ENCODE data around the gene GAD1.
A peak's percentile ranks its signal among the peaks of the same experiment; 100 is the strongest.

The GAD1 gene

DNA sequence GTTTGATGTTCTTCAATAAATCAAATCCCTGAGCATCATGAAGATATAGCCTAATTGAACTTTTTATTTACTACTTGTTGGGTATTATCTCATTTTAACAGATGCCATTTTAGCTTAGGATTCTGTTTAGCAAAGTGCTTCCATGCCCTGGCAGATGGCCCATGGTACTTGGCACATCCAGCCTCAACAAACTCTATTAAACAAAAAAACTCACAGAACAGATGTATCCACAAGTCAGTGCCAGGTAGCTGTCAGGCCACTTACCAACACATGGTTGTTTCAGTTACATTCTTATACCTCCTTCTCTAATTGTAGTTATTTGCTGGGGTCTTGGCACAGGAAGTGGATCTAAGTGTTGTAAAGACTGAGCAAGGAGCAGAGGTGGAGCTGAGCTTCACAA lies 29.6 kb downstream of the GAD1 start:
- no peak for DNase-seq (ENCODE audit: low spot score)

DNA sequence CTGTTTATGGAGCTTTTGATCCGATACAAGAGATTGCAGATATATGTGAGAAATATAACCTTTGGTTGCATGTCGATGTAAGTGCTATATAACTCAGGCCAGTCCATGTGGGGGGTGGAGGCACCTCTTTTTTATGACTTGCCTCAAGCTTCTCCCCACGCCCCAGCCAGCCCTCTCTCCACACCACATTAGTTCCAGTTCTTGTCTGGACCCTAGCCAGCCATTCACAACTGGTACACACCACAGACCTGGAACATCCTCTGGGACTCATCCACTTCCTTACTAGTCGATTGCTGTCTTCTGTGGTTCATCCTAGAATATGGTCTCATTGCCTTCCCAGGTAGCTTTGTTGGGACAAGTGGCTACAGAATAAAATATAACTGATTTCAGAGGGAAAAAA lies 31.0 kb downstream of the GAD1 start:
- DNase-seq (ENCODE audit: low spot score): no peak

DNA sequence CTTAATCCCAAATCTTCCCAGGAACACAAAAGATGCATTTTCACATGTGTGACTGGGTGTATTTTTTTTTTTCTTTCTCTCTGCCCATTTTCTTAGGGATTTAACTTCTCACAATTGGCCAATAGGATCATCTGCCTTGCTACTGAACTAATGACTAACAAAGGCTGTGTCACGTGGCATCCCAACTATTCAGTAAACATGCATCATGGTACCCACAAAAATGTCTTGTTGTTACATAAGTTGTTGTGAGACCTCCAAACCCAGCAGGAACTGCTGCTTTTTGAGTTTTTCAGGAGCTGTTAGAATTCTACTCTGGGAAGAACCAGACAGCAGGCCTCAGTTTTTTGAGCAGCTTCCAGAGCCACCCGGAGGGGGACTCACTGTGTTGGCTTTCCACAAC lies 31.9 kb downstream of the GAD1 start:
- no peak for DNase-seq (ENCODE audit: low spot score)

DNA sequence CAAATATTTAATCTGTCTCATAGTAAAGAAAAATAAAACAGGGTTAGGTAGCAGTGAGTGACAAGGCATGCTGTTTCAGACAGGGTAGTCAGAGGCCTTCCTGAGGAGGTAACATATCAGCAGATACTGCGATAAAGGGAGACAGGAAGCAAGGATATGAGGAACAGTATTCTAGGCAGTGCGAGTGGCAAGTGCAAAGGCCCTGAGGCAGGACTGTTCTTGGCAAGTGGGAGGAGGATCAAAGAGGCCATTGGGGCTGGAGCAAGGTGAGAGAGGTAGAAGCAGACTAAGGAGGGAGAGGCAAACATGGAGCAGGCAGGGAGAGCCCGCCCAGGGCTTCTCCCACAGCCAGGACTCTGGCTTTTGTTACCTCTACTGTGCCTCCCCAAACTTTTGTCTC lies 33.6 kb downstream of the GAD1 start:
- DNase-seq (ENCODE audit: low spot score): no peak

DNA sequence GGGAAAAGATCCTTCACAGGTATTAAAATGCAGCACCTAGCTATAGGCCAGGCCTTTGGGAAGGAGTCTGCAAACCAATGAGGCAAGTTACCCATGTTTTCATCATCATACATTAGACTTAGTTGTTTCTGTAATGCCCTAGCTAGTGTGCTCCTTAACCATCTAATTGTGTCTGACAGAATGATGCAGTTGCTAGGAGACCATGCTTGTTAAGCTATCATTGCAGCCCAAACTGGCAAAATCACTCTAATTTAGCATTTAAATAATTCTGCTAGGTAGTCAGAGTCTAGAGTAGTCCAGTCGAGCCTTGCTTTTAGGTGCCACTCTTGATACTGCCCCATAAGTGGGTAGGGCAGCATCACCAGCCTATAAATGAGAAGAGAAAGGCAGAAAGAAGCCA lies 34.9 kb downstream of the GAD1 start:
- no peak for DNase-seq (ENCODE audit: low spot score)

DNA sequence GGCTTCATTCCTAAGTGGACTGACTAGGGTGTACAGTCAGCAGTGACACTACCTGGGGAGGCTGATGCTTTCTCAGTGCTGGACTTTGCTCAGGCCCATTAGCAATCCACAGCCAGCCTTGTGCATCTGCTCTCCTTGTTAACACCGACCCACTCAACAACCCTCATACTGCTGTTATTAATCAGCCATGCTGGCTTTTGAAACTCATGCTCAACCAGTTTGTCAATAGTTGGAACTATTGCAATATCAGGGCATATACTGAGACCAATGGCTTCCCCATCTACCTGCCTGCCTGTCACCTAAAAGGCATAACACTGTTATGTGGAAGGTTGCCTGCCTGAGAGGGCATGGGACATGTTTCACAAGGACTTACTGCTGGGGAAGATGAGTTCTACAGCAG lies 39.4 kb downstream of the GAD1 start:
- DNase-seq (ENCODE audit: low spot score): no peak

DNA sequence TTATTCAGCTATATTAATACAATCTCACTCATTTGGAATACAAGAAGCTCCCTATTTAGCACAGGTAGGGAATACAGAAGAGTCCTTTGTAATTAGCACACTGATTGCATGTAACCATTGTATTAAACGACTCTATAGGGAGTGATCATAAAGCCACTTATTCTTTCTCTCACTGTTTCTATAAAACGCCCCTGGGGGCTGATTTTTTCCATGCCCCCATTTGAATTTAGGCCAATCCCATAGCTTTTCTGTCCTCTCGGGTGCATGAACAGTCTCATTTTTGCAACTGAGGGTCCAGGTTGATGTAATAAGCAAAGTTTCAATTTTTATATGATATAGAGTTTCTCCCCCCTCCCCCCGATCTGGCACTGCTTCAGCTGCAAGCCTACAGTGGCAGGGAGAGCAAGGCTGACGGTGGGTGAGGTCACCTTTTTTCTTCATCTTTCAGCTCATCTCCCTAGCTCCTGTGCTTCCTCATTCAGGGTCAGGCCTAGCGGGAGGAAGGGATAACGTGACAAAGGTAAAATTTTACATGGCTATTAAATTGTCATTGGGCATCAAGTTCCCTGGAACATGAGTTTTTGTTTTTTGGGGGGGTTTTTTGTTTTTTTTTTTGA lies 45.7 kb downstream of the GAD1 start:
- no peak for DNase-seq (ENCODE audit: low spot score)

DNA sequence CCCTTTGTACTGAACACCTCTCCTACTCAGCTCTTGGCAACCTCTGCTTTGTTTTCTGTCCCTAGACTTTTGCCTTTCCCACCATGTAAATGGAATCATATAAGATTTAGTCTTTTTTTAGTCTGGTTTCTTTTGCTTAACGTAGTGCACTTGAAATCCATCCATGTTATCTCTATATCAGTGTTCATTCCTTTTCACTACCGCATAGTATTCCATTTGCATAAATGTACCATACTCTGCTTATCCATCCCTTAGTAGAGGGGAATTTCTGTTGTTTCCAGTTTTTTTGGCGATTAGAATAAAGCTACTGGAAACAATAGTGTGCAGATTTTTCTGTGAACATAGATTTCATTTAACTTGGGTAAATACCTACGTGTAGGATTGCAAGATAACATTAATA lies 46.4 kb downstream of the GAD1 start:
- no peak for DNase-seq (ENCODE audit: low spot score)

DNA sequence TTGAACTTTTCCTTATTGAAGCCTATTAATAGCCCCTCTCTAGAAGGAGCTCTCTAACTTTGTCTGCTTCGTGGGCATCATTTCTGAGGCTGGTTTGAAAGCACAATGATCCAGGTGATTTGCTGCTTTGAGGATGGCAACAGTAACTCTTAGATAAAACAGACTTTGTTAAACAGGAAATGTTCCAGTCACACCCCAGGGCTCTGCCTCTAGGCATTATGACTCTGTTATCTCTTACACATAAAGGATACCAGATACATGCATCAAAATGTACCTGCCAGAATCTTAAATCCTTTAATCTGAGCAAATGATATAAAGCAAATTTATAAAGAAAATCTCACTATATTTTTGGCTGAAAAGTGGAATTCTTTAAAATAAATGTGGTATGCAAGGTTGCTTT lies 52.3 kb downstream of the GAD1 start:
- DNase-seq (ENCODE audit: low spot score): no peak

DNA sequence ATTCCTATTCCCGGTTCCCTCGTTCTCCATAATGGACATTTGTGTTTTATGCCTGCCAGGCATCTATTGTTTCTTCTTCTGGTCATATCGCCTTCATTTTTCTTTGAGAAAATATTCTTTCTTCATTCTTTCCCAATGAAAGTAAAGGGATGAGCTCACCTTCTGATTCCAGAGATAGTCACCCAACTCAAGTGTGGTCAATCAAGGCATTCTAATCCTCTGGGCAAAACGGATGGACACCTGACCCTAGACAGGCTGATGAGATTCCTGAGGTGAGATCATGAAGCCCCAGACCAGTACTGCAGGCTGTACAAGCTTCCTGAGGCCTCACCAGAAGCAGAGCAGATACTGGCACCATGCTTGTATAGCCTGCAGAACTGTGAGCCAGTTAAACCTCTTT lies 52.8 kb downstream of the GAD1 start:
- DNase-seq (ENCODE audit: low spot score): no peak

DNA sequence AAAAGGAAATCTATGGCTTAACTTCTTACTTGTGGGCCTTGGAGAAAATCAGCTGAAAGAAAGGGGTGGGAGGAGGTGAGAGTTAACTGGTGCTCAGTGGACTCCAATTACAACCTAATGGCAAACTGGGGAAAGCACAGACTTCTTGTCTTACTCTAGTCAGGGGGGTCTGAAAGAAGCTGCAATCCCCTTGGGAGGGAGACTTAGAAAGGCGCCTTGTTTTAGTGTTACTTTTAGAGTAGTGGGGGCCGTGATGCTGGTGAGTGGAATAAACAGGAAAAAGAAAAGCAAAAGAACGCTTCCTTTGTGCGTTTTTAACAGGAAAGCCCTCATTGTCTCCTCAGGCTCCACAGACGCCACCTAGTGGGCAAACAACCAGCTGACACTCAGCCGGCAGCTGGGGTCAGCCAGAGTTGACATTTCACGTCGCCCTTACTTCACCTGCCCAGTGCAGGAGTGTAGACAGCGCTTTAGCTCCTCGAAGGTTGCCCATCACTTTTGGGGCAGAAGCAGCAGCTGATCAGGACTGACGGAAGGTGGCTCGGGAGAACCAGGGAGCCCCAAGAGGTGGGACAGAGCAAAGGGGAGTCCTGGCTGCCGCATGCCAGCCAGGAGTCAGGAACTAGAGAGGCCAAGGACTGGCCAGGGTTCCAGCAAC lies 56.5 kb downstream of the GAD1 start:
- peak; percentile 74 for DNase-seq (ENCODE audit: low spot score)

DNA sequence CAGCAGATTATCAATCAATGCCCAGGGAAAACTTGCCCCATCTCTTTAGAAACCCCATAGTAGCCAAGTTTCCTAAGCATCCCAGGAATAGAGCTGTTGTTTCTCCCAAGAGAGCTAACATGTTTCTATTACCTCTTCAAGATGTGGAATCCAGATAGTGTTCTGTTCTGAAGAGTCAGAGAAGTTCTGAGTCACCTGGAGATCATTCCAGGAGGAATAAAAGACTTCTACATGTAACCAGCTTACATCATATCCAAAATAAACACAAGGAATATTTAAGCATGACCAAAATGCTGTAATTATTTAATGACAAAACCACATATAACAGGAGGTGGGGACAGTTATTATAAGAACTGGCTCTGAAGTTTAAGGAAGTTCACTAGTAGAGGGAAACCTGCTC lies 61.4 kb downstream of the GAD1 start:
- DNase-seq (ENCODE audit: low spot score): no peak

DNA sequence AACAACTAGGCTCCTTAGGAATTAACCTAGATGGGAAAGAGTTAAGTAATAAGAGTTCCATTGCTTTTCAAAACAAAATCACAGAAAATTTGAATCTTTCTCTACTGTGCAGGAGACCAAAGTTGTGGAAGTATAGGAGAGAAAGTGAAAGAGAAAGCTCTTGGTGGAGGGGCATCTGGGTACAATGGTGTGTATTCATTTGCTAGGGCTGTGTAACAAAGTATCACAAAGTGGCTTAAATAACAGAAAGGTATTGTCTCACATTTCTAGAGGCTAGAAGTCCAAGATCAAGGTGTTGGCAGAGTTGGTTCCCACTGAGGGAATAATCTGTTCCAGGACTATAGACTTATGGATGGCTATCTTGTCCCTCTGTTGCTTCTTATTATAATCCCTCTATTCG lies 61.8 kb downstream of the GAD1 start:
- no peak for DNase-seq (ENCODE audit: low spot score)

DNA sequence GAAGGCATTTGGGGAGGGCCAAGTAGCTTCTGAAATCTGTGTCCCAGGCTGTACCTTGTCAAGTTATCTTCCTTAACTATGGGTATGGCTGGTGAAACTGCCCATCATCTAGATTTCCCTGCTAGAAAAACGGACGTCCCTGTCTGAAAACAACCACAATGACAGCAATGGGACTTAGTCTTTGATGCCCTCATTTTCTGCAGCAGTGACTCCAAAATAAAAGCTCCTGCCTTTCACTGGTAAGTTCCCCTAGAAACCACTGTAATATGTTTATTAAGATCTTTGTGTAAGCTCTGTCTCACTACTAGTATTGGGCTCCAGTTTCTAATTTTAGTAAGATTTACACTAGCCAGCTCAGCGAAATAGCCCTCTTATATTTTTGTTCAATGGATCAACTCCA lies 65.2 kb downstream of the GAD1 start:
- DNase-seq (ENCODE audit: low spot score): no peak

DNA sequence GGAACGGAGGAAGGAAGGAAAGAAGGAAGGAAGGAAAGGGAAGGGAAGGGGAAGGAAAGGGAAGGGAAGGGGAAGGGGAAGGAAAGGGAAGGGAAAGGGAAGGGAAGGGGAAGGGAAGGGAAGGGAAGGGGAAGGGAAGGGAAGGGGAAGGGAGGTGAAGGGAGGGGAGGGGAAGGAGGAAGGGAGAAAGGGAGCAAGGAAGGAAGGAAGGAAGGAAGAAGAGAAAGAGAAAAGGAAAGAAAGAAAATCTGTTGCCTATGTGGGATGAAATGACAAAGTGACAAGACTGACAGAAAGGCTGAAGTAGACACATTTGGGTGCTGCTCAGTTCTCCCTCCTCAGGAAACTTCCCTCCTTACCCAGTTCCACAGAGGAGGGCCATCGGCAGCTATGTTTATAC lies 66.1 kb downstream of the GAD1 start:
- no peak for DNase-seq (ENCODE audit: low spot score)

DNA sequence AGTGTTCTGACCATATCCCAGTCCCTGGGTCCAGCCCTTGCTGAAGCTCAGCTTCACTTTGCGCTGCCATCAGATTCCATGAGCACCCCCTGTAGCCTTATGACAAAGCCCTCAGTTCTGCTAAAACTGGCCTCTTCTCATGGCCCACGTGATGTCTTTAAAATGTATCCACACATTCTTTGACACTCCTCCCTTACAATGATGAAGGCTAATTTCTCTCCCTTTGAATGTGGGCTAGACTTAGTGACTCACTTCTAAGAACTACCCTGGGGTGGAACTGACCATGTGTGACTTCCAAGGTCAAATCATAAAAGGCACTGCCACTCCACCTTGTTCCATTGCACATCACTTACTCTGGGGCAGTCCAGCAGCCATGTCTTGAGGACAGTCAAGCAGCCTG lies 67.0 kb downstream of the GAD1 start:
- no peak for DNase-seq (ENCODE audit: low spot score)

DNA sequence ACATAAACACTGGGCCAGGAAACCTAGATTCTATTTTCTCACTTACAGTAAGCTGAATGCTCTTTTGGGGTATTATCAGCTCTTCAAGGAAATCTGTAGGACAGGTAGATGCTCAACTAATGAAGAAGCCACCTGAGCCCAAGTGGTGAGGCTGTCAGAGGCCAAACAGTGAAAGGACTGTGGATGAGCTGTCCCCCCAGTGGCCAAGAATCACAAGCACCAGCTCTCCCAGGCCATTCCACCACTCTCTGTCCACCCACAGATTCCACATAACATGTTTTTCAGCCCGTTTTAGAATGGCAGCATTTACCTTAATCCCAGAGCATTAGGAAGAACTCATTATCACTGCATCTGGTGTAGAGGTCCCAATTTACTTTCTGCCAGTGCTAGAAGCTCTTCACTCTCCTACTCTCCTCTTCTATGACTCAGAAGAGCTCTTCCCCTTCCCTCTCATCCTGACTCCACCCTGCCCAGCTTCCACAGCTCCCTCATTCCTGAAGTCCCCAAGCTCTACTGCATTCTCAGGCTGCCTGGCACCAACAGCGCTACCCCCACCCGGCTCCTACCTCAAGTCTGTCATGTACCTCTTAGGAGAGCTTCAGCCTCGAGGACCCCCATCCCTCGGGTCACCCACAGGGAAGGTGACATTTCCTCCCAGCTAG lies 68.6 kb downstream of the GAD1 start:
- no peak for DNase-seq (ENCODE audit: low spot score)

DNA sequence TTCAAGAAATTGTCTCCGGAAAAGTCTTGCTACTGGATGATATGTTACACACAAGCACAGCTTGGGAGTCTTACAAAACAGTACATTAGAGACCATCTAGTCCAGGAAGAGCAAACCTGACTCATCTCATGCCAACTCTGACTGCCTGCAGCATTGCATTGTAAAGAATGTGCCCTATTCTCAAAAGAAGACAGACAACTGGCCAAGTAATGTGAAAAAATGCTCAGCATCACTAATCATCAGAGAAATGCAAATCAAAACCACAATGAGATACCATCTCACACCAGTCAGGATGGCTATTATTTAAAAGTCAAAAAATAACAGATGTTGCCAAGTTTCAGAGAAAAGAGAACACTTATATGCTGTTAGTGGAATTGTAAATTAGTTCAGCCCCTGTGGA lies 69.7 kb downstream of the GAD1 start:
- no peak for DNase-seq (ENCODE audit: low spot score)

DNA sequence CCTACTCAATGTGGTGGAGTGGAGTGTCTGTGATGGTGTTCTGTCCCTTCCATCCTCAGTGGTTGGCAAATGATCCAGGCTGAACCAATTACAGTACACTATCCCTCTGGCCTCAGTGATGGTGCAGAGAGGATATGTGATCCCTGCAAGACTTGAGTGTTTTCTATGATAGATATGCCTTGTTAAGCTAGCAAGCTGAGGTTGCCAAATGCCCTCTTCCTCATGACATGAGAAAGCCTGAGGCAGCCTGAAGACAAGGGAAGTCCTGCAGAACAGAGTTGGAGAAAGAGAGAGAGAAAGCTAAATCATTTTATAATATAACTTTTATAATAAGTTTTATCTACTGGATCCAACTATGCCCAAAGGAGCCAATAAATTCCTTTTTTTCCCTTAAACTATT lies 70.8 kb downstream of the GAD1 start:
- DNase-seq (ENCODE audit: low spot score): no peak

DNA sequence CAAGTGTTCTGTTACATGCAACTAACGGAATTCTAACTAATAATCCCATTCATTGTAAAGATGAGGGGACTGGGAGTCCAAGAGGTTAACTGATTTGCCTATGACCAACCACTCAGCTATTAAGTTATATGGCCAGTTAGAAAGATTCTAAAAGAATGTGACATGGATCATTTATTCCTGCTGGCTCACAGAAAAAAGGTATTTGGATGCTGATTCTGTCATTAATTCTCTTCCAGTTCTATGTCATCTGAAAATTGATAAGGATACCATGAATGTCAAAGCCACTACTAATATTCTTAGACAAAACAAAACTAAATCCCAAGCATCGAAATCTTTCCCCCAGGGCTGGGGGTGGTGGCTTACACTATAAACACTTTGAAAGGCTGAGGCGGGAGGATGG lies 71.2 kb downstream of the GAD1 start:
- no peak for DNase-seq (ENCODE audit: low spot score)

DNA sequence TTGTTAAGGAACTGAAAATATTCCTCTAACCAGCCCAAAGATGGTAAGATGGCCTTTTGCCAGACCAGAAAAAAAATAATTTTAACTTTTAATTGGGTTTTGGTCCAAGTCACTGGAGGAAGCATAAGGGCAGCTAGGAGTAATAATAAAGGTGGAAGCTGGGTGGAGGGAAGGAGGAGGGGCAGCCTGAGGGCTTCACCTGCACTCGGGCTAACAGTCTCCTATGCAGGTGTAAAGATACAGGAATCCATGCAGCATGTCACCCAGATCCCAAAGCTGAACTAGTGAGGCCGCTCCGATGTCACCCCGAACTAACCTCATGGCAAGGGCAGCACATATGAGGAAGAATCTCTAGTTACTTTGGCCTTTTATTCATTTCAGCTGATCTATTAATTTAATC lies 75.2 kb downstream of the GAD1 start:
- DNase-seq (ENCODE audit: low spot score): no peak

DNA sequence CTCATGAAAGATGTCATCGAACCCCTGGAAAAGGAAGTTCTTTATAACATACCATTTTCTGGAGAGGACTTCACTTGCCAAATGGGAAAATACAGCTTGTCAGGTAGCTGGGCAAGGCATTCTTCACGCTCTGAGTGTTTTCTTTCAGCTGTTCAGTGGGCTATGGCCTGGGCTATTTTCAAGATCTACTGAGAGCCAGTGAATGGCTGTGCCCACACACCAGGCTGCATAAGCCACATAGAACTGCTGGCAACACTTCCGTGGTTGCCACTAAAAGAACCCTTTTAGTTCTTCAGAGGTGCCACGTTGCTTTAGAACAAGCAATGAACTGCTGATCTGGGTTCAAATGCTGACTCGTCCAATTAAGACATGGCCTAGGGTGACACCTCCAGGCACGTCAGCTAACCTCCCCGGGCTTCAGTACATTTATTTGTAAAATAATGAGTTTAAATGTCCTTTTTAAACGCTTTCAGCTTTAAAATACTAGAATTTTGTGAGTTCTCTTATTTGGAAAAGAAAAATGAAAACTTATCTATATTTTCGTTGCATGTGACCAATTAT lies 75.8 kb downstream of the GAD1 start:
- DNase-seq (ENCODE audit: low spot score): no peak

DNA sequence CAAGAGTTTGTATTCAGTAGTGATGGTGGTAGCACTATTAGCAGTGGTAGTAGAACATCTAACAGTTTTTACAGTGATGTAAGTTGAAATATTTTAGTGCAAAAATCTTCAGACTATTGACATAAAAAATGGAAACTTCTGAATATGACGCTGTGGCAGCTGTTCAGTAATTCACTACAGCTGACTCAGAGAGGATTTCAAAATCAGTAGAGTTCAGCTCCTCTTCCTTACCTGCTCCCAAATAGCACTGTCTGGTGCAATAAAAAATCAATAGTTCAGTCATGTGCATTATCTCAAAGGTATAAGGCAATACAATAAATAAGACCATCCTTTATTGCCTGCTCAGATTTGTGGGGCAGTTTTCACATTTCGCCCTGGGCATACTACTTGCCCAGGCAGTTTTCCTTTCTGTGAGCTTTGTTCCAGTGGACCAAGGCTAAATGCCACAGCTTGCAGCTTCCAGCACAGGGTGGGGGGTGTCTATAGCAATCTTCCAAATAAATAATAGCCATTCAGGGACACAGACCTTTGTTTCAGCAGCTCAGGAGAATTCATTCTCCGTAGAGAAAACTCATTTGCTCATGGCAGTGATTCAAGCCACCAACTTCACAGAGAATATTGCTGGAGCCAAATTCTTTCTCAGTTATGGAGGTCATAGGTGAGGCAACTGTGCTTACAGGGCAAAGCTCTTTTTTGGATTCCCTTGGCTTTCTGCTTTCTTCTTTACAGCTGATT lies 78.5 kb downstream of the GAD1 start:
- DNase-seq (ENCODE audit: low spot score): no peak

Measured in CD4-positive, alpha-beta T cell treated with Interleukin-2 at 100 ng/mL for 4 hours (primary cell).